NCI-H2196 (cell line): ENCODE data around the gene RBM17.
"Not testable (repeated sequence)": the region's sequence is repeated elsewhere in the genome, so short reads cannot be mapped to it uniquely, and the experiment has no call there.

Experiments used
- DNase-seq: peaks from one replicate; lab custom pipeline; 2025; ENCODE audit not compliant: unreplicated experiment; lab: John Stamatoyannopoulos, UW

Gene RBM17

DNA sequence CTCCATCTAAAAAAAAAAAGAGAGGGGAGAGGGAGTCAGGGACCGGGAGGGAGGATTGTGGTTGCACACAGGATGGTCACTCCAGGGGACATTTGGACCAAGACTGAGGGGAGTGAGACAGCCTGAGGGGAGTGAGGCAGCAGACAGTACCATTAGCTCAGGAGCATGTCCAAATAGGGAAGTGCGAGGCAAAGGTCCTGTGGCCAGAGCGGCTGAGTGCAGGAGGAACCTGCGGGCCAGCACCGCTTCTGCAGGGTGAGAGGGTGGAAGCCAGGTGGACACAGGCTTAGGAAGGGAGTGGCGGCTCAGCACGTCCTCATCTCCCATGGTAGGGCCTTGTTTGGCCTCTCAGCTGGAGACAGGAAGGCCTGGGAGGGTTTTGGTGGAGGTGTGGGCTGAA lies 65.0 kb downstream of the RBM17 start:
- no peak for DNase-seq

DNA sequence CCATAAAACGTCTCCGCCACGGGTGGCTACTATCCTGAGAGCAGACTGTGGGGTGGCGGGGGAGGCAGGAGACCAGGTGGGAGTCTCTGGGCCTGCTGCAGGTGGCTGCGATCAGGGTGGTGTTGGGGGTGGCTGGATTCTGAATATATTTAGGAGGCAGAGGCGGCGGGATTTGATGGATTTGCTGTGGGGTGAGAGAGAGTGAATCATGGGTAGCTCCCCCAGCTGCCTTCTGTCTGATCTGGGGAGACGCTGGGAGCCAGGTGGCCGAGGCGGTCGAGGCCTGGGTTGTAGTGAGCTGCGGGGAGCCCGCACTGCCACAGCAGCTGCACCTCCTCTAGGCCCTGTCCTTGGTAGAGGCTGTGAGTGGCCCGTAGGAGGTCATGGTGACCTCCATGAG lies 65.7 kb downstream of the RBM17 start:
- DNase-seq: no peak

- no peak for DNase-seq
Measured at GRCh38 chr10:6158276-6158675, 69.4 kb downstream of the RBM17 start.

DNA sequence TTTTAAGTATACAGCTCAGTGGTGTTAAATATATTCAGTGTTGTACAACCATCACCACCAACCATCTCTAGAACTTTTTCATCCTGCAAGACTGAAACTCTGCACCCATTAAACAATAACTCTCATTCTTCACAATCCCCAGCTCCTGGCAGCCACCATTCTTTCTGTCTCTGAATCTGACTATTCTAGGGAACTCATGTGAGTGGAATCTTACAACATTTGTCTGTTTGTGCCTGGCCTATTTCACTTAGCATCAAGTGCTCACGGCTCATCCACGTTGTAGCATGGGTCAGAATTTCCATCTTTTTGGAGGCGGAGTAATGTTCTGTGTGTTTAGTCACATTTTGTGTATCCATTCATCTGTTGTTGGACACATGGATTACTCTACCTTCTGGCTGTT lies 73.1 kb downstream of the RBM17 start:
- no peak for DNase-seq

DNA sequence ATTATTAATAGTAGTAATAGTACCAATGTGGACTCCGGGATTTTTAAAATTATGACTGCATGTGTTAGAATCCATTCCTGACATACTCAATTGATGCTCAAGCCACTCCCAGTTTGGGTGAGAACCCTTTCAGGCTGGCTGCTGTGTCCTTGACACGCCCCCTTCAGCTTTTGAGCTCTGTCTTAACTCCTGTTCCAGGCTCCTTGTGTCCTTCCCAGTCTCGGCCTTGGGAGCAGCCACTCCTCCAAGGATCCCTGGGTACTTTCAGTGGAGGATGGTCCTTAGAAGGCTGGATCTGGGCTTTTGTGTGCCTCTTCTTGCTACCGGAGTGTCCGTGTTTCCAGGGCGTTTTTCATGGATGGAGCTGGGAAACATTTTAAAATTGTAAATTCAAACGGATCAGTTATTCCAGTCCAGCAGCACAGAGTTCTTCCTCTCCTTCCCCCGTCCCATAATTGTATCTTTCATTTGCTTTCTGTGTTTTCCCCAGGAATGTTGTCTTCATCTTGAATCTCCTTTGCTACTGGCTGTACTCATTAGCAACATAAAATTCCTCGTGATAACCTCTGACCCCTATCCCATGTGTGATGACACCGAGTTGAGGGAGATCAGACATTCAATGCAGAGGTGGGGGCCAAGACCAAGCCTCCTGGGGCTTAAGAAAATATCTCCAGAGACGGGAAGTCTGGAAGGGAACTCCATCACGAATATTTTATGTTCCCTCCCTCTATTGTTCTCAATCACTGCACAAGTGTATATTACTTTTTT lies 73.9 kb downstream of the RBM17 start:
- no peak for DNase-seq

DNA sequence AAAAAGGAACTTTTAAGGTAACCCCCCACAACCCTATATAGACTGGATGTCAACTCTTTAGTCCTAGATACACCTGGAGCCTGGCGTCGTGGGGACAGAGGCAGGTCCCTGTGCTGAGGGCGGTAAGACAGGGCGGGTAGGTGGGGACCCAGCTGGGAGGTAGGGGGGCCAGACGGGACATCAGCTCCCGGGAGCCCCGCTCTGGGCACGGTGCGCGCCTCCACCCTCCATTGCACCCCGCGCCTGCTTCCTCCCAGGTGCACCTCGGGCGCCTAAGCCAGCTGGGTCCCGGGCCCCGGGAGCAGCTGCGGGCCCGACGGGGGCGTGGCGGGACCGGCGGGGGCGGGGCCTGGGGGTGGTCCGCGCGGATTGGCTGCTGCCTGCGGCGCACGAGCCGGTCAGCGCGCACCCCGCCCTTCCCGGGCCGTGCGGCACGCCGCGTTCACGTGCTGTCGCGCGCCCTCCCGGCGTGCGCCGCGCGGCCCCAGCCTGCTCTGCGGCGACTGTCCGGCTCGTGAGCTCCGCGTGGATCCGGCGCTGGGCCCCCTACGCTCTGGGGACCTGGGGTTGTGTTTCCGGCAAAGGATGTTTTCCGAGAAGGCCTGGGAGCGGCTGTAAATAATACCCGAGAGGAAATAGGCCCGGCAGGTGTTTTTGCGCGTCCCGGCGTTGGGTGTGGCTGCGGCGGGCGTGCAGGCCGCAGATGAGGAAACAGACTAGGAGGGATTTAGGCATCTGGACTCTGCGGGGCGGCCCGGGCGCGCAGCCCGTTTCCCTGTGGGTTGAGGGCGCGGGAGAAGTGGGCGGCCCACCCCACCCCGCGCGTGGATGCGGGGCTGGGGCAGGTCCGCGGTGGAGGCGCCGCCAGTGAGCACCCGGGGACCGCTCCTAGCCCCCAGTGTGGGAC lies 74.8 kb downstream of the RBM17 start:
- DNase-seq: peak; percentile 81

DNA sequence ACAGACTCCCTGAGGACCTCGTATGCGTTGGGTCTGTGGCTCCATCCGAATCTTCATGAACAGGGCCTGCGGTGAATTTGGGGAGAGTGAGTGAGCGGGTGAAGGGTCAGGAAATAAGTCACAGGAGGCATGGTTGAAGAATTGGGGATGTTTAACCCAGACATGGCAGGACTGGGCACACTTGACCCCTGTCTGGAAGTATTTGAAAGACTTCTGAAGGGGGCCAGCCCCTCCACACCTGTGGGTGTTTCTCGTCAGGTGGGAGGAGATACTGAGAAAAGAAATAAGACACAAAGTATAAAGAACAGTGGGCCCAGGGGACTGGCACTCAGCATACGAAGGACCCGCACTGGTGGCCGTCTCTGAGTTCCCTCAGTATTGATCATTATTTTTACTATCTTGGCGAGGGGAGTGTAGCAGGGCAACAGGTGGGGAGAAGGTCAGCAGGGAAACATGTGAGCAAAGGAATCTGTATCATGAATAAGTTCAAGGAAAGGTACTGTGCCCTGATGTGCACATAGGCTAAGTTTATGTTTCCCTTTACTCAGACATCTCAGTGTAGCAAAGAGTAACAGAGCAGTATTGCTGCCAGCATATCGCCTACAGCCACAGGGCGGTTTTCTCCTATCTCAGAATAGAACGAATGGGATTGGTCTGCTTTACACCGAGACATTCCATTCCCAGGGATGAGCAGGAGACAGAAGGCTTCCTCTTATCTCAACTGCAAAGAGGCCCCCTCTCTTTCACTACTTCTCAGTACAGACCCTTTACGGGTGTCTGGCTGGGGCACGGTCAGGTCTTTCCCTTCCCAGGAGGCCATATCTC lies 75.6 kb downstream of the RBM17 start:
- no peak for DNase-seq

- DNase-seq: no peak
Measured at GRCh38 chr10:6165221-6165725, 76.4 kb downstream of the RBM17 start.

- DNase-seq: not testable (repeated sequence)
Measured at GRCh38 chr10:6165933-6166332, 77.1 kb downstream of the RBM17 start.
